H1 (cell line): ENCODE results near the gene ILF2. TPM values are rescaled to one million over a fixed set of nuclear protein-coding genes. Genes with fewer than 3 reads are reported as not detected.

Experiments used
- CTCF ChIA-PET: fragments of 300-600 bp; sonication (Branson Sonifier 250); formaldehyde crosslinking; loops from one replicate; lab custom pipeline; 2021; ENCODE audit not compliant: partially characterized antibody; lab: Charles Lee
- POLR2A ChIA-PET: fragments of 300-600 bp; sonication (Branson Sonifier 250); formaldehyde crosslinking; loops from one replicate; lab custom pipeline; 2021; ENCODE audit warnings: inconsistent platforms; ENCODE audit not compliant: partially characterized antibody; lab: Charles Lee
- DNase-seq, 2 experiments: peaks; one replicate each; pipeline versions ENCODE4 v3.0.0 to v3.0.0-alpha.2; 2010 to 2022; ENCODE audit warnings: low spot score in 2 of 2, low read depth in 1 of 2, mixed read lengths in 1 of 2
- FAIRE-seq: peaks from 2 replicates; lab custom pipeline; 2011; peaks lifted over from hg19 to GRCh38; lab: Jason Lieb, UNC
- H2AFZ ChIP-seq: 2 replicates; pipeline ENCODE4 v1.8.1; 2012; ENCODE audit warnings: low read length, inconsistent platforms
- H2AK5ac ChIP-seq: 2 replicates; pipeline ENCODE4 v1.6.1; 2013; ENCODE audit warnings: low read depth, low read length
- H2BK120ac ChIP-seq: replicated peaks from 2 replicates; pipeline ENCODE3; 2013; ENCODE audit warnings: low read depth, low read length, inconsistent platforms
- H2BK12ac ChIP-seq: 2 replicates; pipeline ENCODE4 v1.6.1; 2013; ENCODE audit warnings: low read depth, low read length
- H2BK15ac ChIP-seq: 2 replicates; pipeline ENCODE4 v1.6.1; 2013; ENCODE audit warnings: low read length
- H2BK20ac ChIP-seq: 2 replicates; pipeline ENCODE4 v1.6.1; 2013; ENCODE audit warnings: low read length
- H2BK5ac ChIP-seq: 2 replicates; pipeline ENCODE4 v1.6.1; 2013; ENCODE audit warnings: low read depth, low read length
- H3K14ac ChIP-seq: 2 replicates; pipeline ENCODE4 v1.6.1; 2013; ENCODE audit warnings: inconsistent platforms; ENCODE audit not compliant: insufficient read length
- H3K18ac ChIP-seq: 2 replicates; pipeline ENCODE4 v1.6.1; 2013; ENCODE audit warnings: low read length; ENCODE audit errors: extremely low read depth
- H3K23ac ChIP-seq: 2 replicates; pipeline ENCODE4 v1.6.1; 2013; ENCODE audit warnings: inconsistent platforms; ENCODE audit not compliant: insufficient read length
- H3K23me2 ChIP-seq: 2 replicates; pipeline ENCODE4 v1.6.1; 2013; ENCODE audit warnings: low read depth, low read length
- H3K27ac ChIP-seq: 2 replicates; pipeline ENCODE4 v1.6.1; 2011; ENCODE audit warnings: low read depth, low read length, inconsistent platforms
- H3K27me3 ChIP-seq, 4 experiments: replicated peaks in 1 of 4; 1 replicate in 1 of 4; 2 replicates in 3 of 4; pipeline versions ENCODE4 v1.6.1 to v1.8.1; 2011 to 2013; ENCODE audit warnings: low read length in 3 of 4, mild to moderate bottlenecking in 3 of 4, inconsistent platforms in 2 of 4, mixed read lengths in 2 of 4, moderate library complexity in 1 of 4; ENCODE audit not compliant: control insufficient read depth in 3 of 4, insufficient read depth in 3 of 4; ENCODE audit errors: extremely low read depth in 1 of 4
- H3K36me3 ChIP-seq, 4 experiments: 2 replicates each; pipeline versions ENCODE4 v1.6.1 to v1.8.1; 2011 to 2013; ENCODE audit warnings: mild to moderate bottlenecking in 4 of 4, low read length in 3 of 4, moderate library complexity in 2 of 4, control low read depth in 1 of 4, inconsistent platforms in 1 of 4; ENCODE audit not compliant: insufficient read depth in 4 of 4, control insufficient read depth in 2 of 4
- H3K4ac ChIP-seq: replicated peaks from 2 replicates; pipeline ENCODE3; 2013; ENCODE audit warnings: low read length, low read depth, mixed read lengths, inconsistent platforms; ENCODE audit not compliant: insufficient read length
- H3K4me1 ChIP-seq, 4 experiments: replicated peaks in 1 of 4; 1 replicate in 1 of 4; 2 replicates in 3 of 4; pipeline versions ENCODE4 v1.6.1 to v1.8.1; 2011 to 2013; ENCODE audit warnings: low read length in 3 of 4, inconsistent platforms in 2 of 4, mixed read lengths in 1 of 4; ENCODE audit not compliant: insufficient read depth in 4 of 4, control insufficient read depth in 3 of 4
- H3K4me2 ChIP-seq, 2 experiments: 2 replicates each; pipeline versions ENCODE4 v1.6.1 to v1.8.1; 2011 to 2013; ENCODE audit warnings: low read depth in 2 of 2, low read length in 2 of 2, control low read depth in 1 of 2, inconsistent platforms in 1 of 2, mild to moderate bottlenecking in 1 of 2; ENCODE audit not compliant: insufficient read depth in 1 of 2
- H3K4me3 ChIP-seq, 4 experiments: fragments of 200-600, 300-600 bp in 1 of 4; sonication (generic), shearing (Covaris generic), sonication (Bioruptor Twin) in 1 of 4; 2 replicates each; pipeline versions ENCODE4 v1.5.1 to v1.8.1; 2011 to 2016; ENCODE audit warnings: low read length in 4 of 4, low read depth in 3 of 4, control low read depth in 2 of 4, inconsistent platforms in 2 of 4, mild to moderate bottlenecking in 2 of 4, mixed read lengths in 1 of 4, moderate library complexity in 1 of 4; ENCODE audit not compliant: insufficient read depth in 2 of 4; ENCODE audit errors: extremely low read depth in 1 of 4
- H3K56ac ChIP-seq: replicated peaks from 2 replicates; pipeline ENCODE3; 2013; ENCODE audit warnings: low read depth, mild to moderate bottlenecking, mixed read lengths, low read length, inconsistent platforms; ENCODE audit not compliant: insufficient read length
- H3K79me1 ChIP-seq: 2 replicates; pipeline ENCODE4 v1.6.1; 2013; ENCODE audit warnings: low read depth, low read length, control low read depth
- H3K79me2 ChIP-seq, 2 experiments: 2 replicates each; pipeline versions ENCODE4 v1.6.1 to v1.8.1; 2012 to 2013; ENCODE audit warnings: low read length in 2 of 2, mild to moderate bottlenecking in 2 of 2, inconsistent platforms in 1 of 2; ENCODE audit not compliant: insufficient read depth in 2 of 2, control insufficient read depth in 1 of 2
- H3K9ac ChIP-seq, 4 experiments: replicated peaks in 1 of 4; 1 replicate in 1 of 4; 2 replicates in 3 of 4; pipeline versions ENCODE4 v1.6.1 to v1.8.1; 2011 to 2013; ENCODE audit warnings: low read depth in 3 of 4, low read length in 3 of 4, control low read depth in 2 of 4, mild to moderate bottlenecking in 2 of 4, moderate library complexity in 2 of 4, inconsistent platforms in 1 of 4; ENCODE audit errors: extremely low read depth in 1 of 4
- H3K9me3 ChIP-seq, 2 experiments: 2 replicates each; pipeline versions ENCODE4 v1.6.1 to v1.8.1; 2012 to 2013; ENCODE audit warnings: mild to moderate bottlenecking in 2 of 2, moderate library complexity in 2 of 2, control low read depth in 1 of 2, inconsistent platforms in 1 of 2, low read depth in 1 of 2, low read length in 1 of 2, mixed read lengths in 1 of 2; ENCODE audit not compliant: insufficient read depth in 2 of 2
- H4K20me1 ChIP-seq, 2 experiments: replicated peaks in 1 of 2; 2 replicates each; pipeline versions ENCODE3 to v1.8.1; 2011 to 2013; ENCODE audit warnings: inconsistent platforms in 2 of 2, low read length in 2 of 2, mild to moderate bottlenecking in 1 of 2; ENCODE audit not compliant: insufficient read depth in 2 of 2, control insufficient read depth in 1 of 2
- H4K5ac ChIP-seq: 2 replicates; pipeline ENCODE4 v1.6.1; 2013; ENCODE audit warnings: low read length, low read depth, mixed read lengths, inconsistent platforms; ENCODE audit not compliant: insufficient read length
- H4K8ac ChIP-seq: 2 replicates; pipeline ENCODE4 v1.8.0; 2013; ENCODE audit warnings: mild to moderate bottlenecking, moderate library complexity, low read length, inconsistent platforms; ENCODE audit not compliant: insufficient read depth; ENCODE audit errors: extremely low read depth
- H4K91ac ChIP-seq: replicated peaks from 2 replicates; pipeline ENCODE3; 2013; ENCODE audit warnings: low read length, mixed read lengths, inconsistent platforms; ENCODE audit not compliant: insufficient read length
- BRCA1 ChIP-seq: IDR thresholded peaks from 2 replicates; pipeline ENCODE4 v1.6.1; 2012; ENCODE audit warnings: low read depth, low read length, improper control_type of control experiment
- CBX5 ChIP-seq: fragments of 300-800, 300-1000 bp; sonication (generic); IDR thresholded peaks from 2 replicates; pipeline ENCODE4 v1.7.1; 2016; ENCODE audit warnings: antibody characterized with exemption, low read length, low read depth
- CTBP2 ChIP-seq: IDR thresholded peaks from 2 replicates; pipeline ENCODE4 v1.7.0; 2011; ENCODE audit warnings: borderline replicate concordance, mild to moderate bottlenecking, moderate library complexity, mixed read lengths, low read length; ENCODE audit not compliant: insufficient read depth, insufficient read length
- E2F6 ChIP-seq: IDR thresholded peaks from 2 replicates; pipeline ENCODE4 v1.6.1; 2012; ENCODE audit warnings: inconsistent platforms
- EP300 ChIP-seq, 2 experiments: IDR thresholded peaks; 1 replicate in 1 of 2; 2 replicates in 1 of 2; pipeline ENCODE4 v1.6.1; 2011 to 2012; ENCODE audit warnings: low read depth in 2 of 2, low read length in 2 of 2, mild to moderate bottlenecking in 2 of 2, borderline replicate concordance in 1 of 2, inconsistent platforms in 1 of 2, moderate library complexity in 1 of 2
- EZH2 ChIP-seq: fragments of 200-600 bp; sonication (generic); IDR thresholded peaks from 2 replicates; pipeline ENCODE4 v1.7.1; 2012; ENCODE audit warnings: low read depth, mild to moderate bottlenecking, moderate library complexity, low read length, inconsistent platforms; ENCODE audit not compliant: severe bottlenecking
- GTF2F1 ChIP-seq: IDR thresholded peaks from 2 replicates; pipeline ENCODE4 v1.6.1; 2012; ENCODE audit warnings: low read depth, low read length, improper control_type of control experiment, borderline replicate concordance
- MAFK ChIP-seq: IDR thresholded peaks from 2 replicates; pipeline ENCODE4 v1.6.1; 2012; ENCODE audit warnings: low read depth, mild to moderate bottlenecking, improper control_type of control experiment, low read length
- RXRA ChIP-seq: IDR thresholded peaks from 2 replicates; pipeline ENCODE4 v1.6.1; 2011; ENCODE audit warnings: low read depth, mild to moderate bottlenecking, low read length, moderate library complexity; ENCODE audit not compliant: insufficient read depth
- SIN3A ChIP-seq, 2 experiments: IDR thresholded peaks in 1 of 2; conservative IDR thresholded peaks in 1 of 2; 2 replicates each; pipeline ENCODE4 v1.6.1; 2011 to 2012; ENCODE audit warnings: low read length in 2 of 2, improper control_type of control experiment in 1 of 2, low read depth in 1 of 2, mild to moderate bottlenecking in 1 of 2
- WGBS, 2 experiments: shearing (Covaris generic) in 1 of 2; methylation state at CpG; one replicate each; pipeline versions ENCODE4 v1.1.6 to v1.1.7; 2013 to 2015; ENCODE audit warnings: low lambda C conversion rate in 2 of 2, mixed read lengths in 2 of 2, inconsistent platforms in 1 of 2, low coverage in 1 of 2, missing lambda C conversion rate in 1 of 2; ENCODE audit not compliant: insufficient replicate concordance in 2 of 2, insufficient coverage in 1 of 2, insufficient read length in 1 of 2; ENCODE audit errors: extremely low coverage in 1 of 2, missing lambda C conversion rate in 1 of 2; 5-methylcytosine and 5-hydroxymethylcytosine counted together
- polyA plus RNA-seq, 7 experiments: library from polyadenylated mRNA; depleted of rRNA in 3 of 7; stranded (reverse) in 5 of 7; unstranded in 2 of 7; fragments of >200 nt in 5 of 7; fragments of 200-250 nt in 2 of 7; gene quantifications; 1 replicate in 5 of 7; 2 replicates in 1 of 7; 4 replicates in 1 of 7; pipeline versions ENCODE4 v1.2.1 to v1.2.3, GENCODE V29; 2011 to 2013; ENCODE audit warnings: missing spikeins in 2 of 7, mixed read lengths in 2 of 7
- total RNA-seq: library from RNA; stranded (reverse); fragmentation: NEBNext Ultra II Directional; extraction: Animal tissue kit (Norgen Biotek cat#: 25700); gene quantifications from 2 replicates; pipeline ENCODE4 v1.2.1, GENCODE V29; 2021
- TF ChIP-seq, protein P1 (sequence below): IDR thresholded peaks from 2 replicates; pipeline ENCODE4 v1.6.1; 2011; ENCODE audit warnings: low read depth, mild to moderate bottlenecking, low read length; ENCODE audit not compliant: insufficient read depth

The ILF2 gene
- total and polyA plus RNA-seq, 2 of the 8 experiments (the other 6 are each of a cell fraction or from before 2014, with no cell fraction given), result 389 to 474 TPM

GRCh38 chr1:153651771-153652170 is 19.0 kb downstream of the ILF2 start:
- no peak overlapping the region for H2BK15ac ChIP-seq
- WGBS, 2 experiments, result 100% methylated on average over 1 of the region's 1 CpG; no CpG with 5 or more reads in 1 of the 2 experiments
- CTCF ChIA-PET, result interaction anchor here (0.6 to 2.5 kb wide), 11 partner anchors 14 to 917 kb away, joined by 3 to 9 read pairs (median 3); partner anchors contain the start of genes S100A1 and S100A13
- H4K5ac ChIP-seq, result no peak overlapping the region
- H2BK12ac ChIP-seq, result no peak overlapping the region
- H3K23ac ChIP-seq, result no peak overlapping the region
- no peak for DNase-seq
- H3K9ac ChIP-seq, result no peak overlapping the region
- POLR2A ChIA-PET, result interaction anchor here (0.6 to 16.2 kb wide), 8 partner anchors 9 to 581 kb away, joined by 3 to 343 read pairs (median 4); partner anchors contain the start of genes CHTOP, ILF2, RPS27 and S100A13
- H3K36me3 ChIP-seq, result no peaks in the 10 kb centered on the region
- H3K79me1 ChIP-seq, result no peaks in the 10 kb centered on the region
- H2AFZ ChIP-seq, result no peak overlapping the region
- peaks cover 0 to 3% (median 0%) of the 10 kb centered on the region in 4 experiments; a peak in 1 of 7 replicates for H3K4me1 ChIP-seq
- no peak overlapping the region for H3K18ac ChIP-seq
- H3K27ac ChIP-seq, result no peak overlapping the region
- H2BK120ac ChIP-seq, result no peak overlapping the region
- no peak overlapping the region for H2BK20ac ChIP-seq
- no peaks in the 10 kb centered on the region for H3K79me2 ChIP-seq
- H2BK5ac ChIP-seq, result no peak overlapping the region
- no peak overlapping the region for H3K4me3 ChIP-seq
- FAIRE-seq, result no peak
- H3K23me2 ChIP-seq, result no peaks in the 10 kb centered on the region
- no peak overlapping the region for H3K4me2 ChIP-seq
- H3K9me3 ChIP-seq, result no peaks in the 10 kb centered on the region
- no peak overlapping the region for H3K4ac ChIP-seq
- no peak overlapping the region for H3K56ac ChIP-seq
- no peaks in the 10 kb centered on the region for H3K27me3 ChIP-seq
- no peak overlapping the region for H3K14ac ChIP-seq
- H4K20me1 ChIP-seq, result peaks cover 0 to under 1% of the 10 kb centered on the region in 2 experiments
- no peak overlapping the region; the same call in 1 of the 2 replicates for H4K8ac ChIP-seq
- no peak overlapping the region for H2AK5ac ChIP-seq
- no peak overlapping the region for H4K91ac ChIP-seq
- no peak for TF ChIP-seq RXRA
- no peak for TF ChIP-seq EP300 (IDR thresholded peaks at IDR 0.05; ENCODE audit: borderline replicate concordance in 1 of 2, low read depth in 2 of 2, low read length in 2 of 2)
- TF ChIP-seq EZH2, result no peak
- no peak for TF ChIP-seq CTBP2
- no peak for TF ChIP-seq E2F6
- TF ChIP-seq, protein P1, sequence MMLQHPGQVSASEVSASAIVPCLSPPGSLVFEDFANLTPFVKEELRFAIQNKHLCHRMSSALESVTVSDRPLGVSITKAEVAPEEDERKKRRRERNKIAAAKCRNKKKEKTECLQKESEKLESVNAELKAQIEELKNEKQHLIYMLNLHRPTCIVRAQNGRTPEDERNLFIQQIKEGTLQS, result no peak
- no peak for TF ChIP-seq GTF2F1
- TF ChIP-seq BRCA1, result no peak
- no peak for TF ChIP-seq SIN3A (conservative IDR thresholded peaks at IDR 0.05 in 1 of 2, IDR thresholded peaks at IDR 0.05 in 1 of 2; ENCODE audit: low read depth in 1 of 2, low read length in 2 of 2)
- TF ChIP-seq MAFK, result no peak
- TF ChIP-seq CBX5, result no peak
